ENCODE results near the gene CDC34.

The CDC34 gene

DNA sequence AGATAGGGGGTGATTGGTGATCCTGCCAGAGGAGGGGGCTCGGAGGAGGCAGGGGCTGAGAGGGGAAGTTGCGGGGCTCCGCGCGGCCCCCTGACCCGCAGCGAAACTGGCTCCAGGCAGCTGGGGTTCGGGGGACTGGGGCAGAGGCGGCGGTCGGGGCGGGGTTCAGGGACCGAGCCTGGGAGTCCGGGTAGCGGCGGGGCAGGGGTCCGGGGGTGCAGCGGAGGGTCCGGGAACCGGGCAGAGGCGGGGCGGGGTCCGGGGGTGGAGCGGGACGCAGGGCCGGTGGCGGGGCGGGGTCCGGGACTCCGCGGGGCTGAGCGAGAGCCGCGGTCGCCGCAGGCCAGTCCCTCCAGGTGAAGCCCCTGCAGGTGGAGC lies 34.1 kb upstream of the CDC34 start:
- no peak for DNase-seq (ENCODE audit: low read depth)

- no peak for DNase-seq (ENCODE audit: low read depth)
Measured at GRCh38 chr19:497869-498510, 33.6 kb upstream of the CDC34 start.

- DNase-seq (ENCODE audit: low read depth) = no peak
Measured at GRCh38 chr19:498511-498891, 33.1 kb upstream of the CDC34 start.

- DNase-seq (ENCODE audit: low read depth) = no peak
Measured at GRCh38 chr19:498977-499623, 32.5 kb upstream of the CDC34 start.

- DNase-seq (ENCODE audit: low read depth) = no peak
Measured at GRCh38 chr19:501646-502045, 29.9 kb upstream of the CDC34 start.

DNA sequence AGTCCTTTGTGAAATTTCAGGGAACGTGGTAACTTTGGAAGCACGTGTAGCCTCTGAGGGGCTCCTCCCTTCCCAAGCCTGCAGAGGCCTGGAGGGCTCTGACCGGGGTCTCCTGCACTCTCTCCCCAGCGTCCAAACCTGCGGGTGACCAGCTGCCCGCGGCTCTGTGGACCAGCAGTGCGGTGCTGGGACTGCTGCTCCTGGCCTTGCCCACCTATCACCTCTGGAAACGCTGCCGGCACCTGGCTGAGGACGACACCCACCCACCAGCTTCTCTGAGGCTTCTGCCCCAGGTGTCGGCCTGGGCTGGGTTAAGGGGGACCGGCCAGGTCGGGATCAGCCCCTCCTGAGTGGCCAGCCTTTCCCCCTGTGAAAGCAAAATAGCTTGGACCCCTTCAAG lies 26.9 kb upstream of the CDC34 start:
- no peak for DNase-seq (ENCODE audit: low read depth)

- peak; percentile 86 for DNase-seq (ENCODE audit: low read depth)
Measured at GRCh38 chr19:506404-507285, 24.9 kb upstream of the CDC34 start.

DNA sequence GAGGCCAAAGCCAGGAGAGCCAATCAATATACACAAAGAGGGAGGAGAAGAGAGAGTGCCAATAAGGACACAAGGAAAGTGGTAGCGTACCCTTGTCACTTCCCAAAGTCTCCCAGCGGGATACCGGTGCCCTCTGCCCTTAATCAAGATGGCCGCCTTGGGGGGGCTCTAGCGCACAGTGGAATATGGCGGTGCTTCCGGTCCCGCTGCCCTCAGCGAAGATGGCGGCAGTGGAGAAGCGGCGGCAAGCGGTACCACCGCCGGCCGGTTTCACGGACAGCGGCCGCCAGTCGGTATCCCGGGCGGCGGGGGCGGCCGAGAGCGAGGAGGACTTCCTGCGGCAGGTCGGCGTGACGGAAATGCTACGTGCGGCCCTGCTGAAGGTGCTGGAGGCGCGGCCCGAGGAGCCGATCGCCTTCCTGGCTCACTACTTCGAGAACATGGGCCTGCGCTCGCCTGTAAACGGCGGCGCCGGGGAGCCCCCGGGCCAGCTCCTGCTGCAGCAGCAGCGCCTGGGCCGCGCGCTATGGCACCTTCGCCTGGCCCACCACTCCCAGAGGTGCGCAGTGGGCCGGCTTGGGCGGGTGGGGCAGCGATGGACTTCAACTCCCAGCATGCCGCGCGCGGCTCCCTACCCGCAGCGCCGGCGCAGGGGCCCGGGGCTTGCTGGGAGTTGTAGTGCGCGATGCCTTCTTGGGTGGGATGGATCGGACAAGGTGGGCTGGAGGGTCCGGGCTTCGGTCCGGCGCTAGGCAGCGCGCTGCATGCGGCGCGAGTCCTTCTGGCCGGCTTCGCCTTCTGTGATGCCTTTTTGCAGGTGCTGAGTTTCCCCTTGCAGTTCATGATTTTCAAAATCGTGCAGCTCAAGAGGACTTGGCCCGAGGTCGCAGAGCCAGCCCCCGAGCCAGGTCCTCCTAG lies 24.0 kb upstream of the CDC34 start, which contains the start of gene TPGS1:
Gene TPGS1 (plus strand): TSS at position 212 of the 918 bp plus-strand sequence. CDS start 10 bp downstream, at position 222.
- DNase-seq (ENCODE audit: low read depth) = peak; percentile 100

GRCh38 chr19:508204-509150 lies 23.1 kb upstream of the CDC34 start:
- DNase-seq (ENCODE audit: low read depth) = no peak

DNA sequence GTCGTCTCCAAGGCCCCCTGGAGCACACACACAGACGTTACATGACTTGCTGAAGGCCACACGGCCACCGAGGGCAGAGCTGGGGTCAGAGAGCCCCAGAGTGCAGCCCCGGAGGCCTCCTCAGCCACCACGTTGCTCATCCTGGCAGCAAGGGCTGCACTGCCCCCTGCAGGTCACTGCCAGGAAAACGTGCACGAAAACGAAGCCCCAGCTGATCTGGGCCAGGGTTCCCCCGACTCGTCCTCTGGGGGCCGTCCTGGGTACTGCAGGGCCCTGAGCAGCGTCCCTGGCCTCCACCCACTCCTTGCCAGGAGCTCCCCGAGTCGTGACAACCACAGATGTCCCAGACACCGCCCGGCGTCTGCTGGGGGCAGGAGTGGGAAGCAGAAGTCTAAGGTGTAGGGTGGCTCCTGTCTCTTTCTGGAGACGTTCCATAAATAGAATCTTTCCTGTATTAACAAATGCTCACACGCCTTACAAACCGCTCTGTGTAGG lies 20.9 kb upstream of the CDC34 start:
- DNase-seq (ENCODE audit: low read depth) = peak; percentile 86

- peak; percentile 50 for DNase-seq (ENCODE audit: low read depth)
Measured at GRCh38 chr19:511101-511851, 20.3 kb upstream of the CDC34 start.

DNA sequence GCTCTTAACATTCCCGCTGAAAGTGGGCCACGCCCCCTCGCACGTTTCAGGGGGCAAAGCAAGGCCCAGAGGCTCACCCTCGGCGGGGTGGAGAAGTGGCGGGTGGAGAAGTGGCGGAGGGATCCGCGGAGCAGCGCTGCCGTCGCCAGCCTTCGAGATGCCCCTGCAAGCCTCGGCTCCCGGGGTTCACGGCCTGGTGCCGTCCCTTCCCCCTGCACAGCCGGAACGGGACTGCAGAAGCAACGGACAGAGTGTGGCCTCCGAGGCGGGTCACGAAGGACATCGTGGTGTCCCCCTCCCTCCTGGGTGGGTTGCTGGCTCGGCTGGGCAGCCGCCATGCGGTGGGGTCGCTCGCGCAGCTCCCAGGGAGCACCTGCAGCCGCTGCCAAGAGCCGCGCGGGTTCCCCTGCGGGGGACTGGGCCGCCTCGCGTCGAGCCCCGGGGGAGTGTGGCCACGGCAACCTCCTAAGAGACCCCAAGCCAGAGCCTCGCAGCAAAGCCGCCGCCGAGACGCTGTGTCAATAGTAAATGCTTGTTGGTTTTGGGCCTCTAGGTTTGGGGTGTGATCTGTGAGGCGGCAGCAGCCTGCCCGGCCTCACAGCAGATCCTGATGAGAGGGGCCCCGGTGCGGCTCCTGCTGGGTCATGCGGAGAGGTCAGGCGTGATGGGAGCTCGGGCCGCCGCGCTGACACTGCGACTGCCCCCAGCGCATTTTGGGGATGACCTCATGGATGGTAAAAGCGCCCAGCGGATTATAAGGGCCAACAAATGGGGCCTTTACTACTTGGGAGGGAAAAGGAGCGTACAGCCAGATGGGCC lies 18.8 kb upstream of the CDC34 start:
- DNase-seq (ENCODE audit: low read depth) = no peak

DNA sequence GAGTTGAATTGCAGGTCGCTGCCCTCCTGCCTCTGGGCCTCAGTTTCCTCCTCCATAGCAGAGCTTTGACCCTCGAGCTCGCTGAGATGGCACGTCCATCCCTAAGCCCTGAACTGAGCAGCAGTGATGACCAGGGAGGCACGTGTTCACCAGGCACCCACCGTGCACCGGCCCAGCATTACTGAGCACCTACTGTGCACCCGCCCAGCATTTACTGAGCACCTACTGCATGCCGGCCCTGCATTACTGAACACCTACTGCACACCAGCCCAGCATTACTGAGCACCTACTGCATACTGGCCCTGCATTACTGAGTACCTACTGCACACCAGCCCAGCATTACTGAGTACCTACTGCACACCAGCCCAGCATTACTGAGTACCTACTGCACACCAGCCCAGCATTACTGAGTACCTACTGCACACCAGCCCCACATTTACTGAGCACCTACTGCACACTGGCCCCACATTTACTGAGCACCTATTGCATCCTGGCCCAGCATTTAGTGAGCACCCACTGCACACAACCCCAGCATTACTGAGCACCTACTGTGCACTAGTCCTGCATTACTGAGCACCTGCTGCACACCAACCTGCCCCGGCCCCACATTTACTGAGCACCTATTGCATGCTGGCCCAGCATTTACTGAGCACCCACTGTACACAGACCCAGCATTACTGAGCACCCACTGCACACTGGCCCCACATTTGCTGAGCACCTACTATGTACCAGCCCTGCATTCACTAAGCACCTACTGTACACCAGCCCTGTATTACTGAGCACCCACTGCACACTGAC lies 18.0 kb upstream of the CDC34 start:
- DNase-seq (ENCODE audit: low read depth) = no peak

- no peak for DNase-seq (ENCODE audit: low read depth)
Measured at GRCh38 chr19:514166-514663, 17.3 kb upstream of the CDC34 start.

DNA sequence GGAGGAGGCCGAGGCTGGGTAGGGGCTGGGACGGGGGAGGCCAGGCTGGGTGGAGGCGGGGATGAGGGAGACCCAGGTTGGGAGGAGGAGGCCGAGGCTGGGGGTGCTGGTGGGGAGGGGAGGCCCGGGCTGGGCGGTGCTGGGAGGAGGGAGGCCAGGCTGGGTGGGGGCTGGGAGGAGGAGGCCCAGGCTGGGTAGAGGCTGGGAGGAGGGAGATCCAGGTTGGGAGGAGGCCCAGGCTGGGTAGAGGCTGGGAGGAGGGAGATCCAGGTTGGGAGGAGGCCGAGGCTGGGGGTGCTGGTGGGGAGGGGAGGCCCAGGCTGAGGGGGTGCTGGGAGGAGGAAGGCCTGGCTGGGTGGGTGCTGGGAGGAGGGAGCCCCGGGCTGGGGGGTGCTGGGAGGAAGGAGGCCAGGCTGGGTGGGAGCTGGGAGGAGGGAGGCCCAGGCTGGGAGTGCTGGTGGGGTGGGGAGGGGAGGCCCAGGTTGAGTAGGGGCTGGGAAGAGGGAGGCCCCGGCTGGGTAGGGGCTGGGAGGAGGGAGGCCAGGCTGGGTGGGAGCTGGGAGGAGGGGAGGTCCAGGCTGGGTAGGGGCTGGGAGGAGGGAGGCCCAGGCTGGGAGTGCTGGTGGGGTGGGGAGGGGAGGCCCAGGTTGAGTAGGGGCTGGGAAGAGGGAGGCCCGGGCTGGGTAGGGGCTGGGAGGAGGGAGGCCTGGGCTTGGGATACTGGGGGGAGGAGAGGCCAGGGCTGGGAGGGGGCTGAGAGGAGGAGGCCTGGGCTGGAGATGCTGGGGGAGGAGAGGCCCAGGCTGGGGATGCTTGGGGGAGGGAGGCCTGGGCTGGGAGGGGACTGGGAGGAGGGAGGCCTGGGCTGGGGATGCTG lies 13.6 kb upstream of the CDC34 start:
- no peak for DNase-seq (ENCODE audit: low read depth)

DNA sequence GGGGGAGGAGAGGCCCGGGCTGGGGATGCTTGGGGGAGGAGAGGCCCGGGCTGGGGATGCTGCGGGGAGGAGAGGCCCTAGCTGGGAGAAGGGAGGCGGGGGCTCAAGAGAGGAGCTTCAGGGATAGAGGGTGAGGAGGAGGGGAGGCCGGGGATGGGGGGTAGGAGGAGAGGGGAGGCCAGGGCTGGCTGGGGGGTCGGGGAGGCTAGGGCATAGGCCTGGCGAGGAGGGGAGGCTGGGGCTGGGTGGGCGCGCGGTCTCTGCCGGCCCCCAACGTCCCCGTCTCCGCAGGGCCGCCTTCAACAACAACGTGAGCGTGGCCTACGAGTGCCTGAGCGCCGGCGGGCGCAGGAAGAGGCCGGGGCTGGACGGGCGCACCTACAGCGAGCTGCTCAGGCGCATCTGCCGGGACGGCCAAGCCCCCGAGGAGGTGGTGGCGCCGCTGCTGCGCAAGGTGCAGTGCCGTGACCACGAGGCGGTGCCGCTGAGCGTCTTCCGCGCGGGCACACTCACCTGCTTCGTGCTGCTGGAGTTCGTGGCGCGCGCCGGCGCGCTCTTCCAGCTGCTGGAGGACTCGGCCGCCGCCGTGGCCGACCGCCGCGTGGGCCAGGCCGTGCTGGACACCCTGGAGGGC lies 12.8 kb upstream of the CDC34 start:
- DNase-seq (ENCODE audit: low read depth) = no peak
